ENCODE results near the gene STK31. TPM values are rescaled to one million over a fixed set of nuclear protein-coding genes. Genes with fewer than 3 reads are reported as not detected.
"Not testable (repeated sequence)": the region's sequence is repeated elsewhere in the genome, so short reads cannot be mapped to it uniquely, and the experiment has no call there.

Gene STK31
- total and polyA plus RNA-seq, 10 of the 15 experiments (the other 5 are each of a cell fraction or from before 2014, with no cell fraction given) = 0.08 to 0.49 (median 0.17) TPM; not detected in 1

- in situ Hi-C loops (cut with MboI); FAIRE-seq; RAD21 ChIA-PET (ENCODE audit: unreplicated experiment); CTCF ChIA-PET; H3K27me3 ChIP-seq (replicated peaks in 1 of 2; ENCODE audit: control insufficient read depth in 2 of 2, insufficient read depth in 2 of 2, low read length in 1 of 2); H4K20me1 ChIP-seq (ENCODE audit: control insufficient read depth, insufficient read depth); H3K36me3 ChIP-seq (ENCODE audit: control insufficient read depth in 2 of 2, insufficient read depth in 2 of 2, low read length in 1 of 2); intact Hi-C loops (cut with micrococcal nuclease; ENCODE audit: unreplicated experiment); H3K9ac ChIP-seq (ENCODE audit: control insufficient read depth, insufficient read depth, low read length); H3K9me3 ChIP-seq (replicated peaks; ENCODE audit: control insufficient read depth, insufficient read depth, low read length); SMC1A ChIA-PET (ENCODE audit: uncharacterized antibody, unreplicated experiment); H2AFZ ChIP-seq (ENCODE audit: control insufficient read depth, low read depth, low read length); POLR2A ChIA-PET; H3K79me2 ChIP-seq (ENCODE audit: control insufficient read depth, insufficient read depth, low read length); BruUV-seq (replicated peaks); H3K27ac ChIP-seq (ENCODE audit: control insufficient read depth, insufficient read depth); DNase-seq (ENCODE audit: low read depth, low spot score); ATAC-seq; H3K4me3 ChIP-seq; H3K4me2 ChIP-seq (ENCODE audit: control insufficient read depth, insufficient read depth); H3K4me1 ChIP-seq (ENCODE audit: control insufficient read depth, insufficient read depth, low read length): not testable (repeated sequence)
- WGBS (ENCODE audit: insufficient coverage, insufficient replicate concordance, low lambda C conversion rate, missing lambda C conversion rate) = 18% methylated on average over 8 of the region's 8 CpGs
Observed at GRCh38 chr7:23844837-23845236, 134.8 kb downstream of the STK31 start.

GRCh38 chr7:23852135-23852534 lies 142.1 kb downstream of the STK31 start:
- POLR2A ChIA-PET = no interaction called here
- Histone ChIP-seq H3K4me3 (no peak overlapping the region), H3K4me2 (ENCODE audit: control insufficient read depth, insufficient read depth) (no peak overlapping the region), H3K9me3 (replicated peaks; ENCODE audit: control insufficient read depth, insufficient read depth, low read length) (no peaks in the 10 kb centered on the region), H3K36me3 (ENCODE audit: control insufficient read depth in 2 of 2, insufficient read depth in 2 of 2, low read length in 1 of 2) (no peaks in the 10 kb centered on the region), H4K20me1 (ENCODE audit: control insufficient read depth, insufficient read depth) (no peaks in the 10 kb centered on the region), H2AFZ (ENCODE audit: control insufficient read depth, low read depth, low read length) (no peak overlapping the region), H3K79me2 (ENCODE audit: control insufficient read depth, insufficient read depth, low read length) (no peaks in the 10 kb centered on the region), H3K4me1 (ENCODE audit: control insufficient read depth, insufficient read depth, low read length) (no peaks in the 10 kb centered on the region), H3K27me3 (replicated peaks in 1 of 2; ENCODE audit: control insufficient read depth in 2 of 2, insufficient read depth in 2 of 2, low read length in 1 of 2) (no peaks in the 10 kb centered on the region), H3K9ac (ENCODE audit: control insufficient read depth, insufficient read depth, low read length) (no peak overlapping the region), H3K27ac (ENCODE audit: control insufficient read depth, insufficient read depth) (no peak overlapping the region)
- BruUV-seq (replicated peaks) = no TSS peak
- SMC1A ChIA-PET (ENCODE audit: uncharacterized antibody, unreplicated experiment) = interaction anchor here (1.2 kb wide), 1 partner anchor 11 kb away, joined by 3 read pairs; no protein-coding TSS in a partner anchor
- RAD21 ChIA-PET (ENCODE audit: unreplicated experiment) = no interaction called here
- 4% methylated on average over 1 of the region's 1 CpG for WGBS (ENCODE audit: insufficient coverage, insufficient replicate concordance, low lambda C conversion rate, missing lambda C conversion rate)
- no peak for FAIRE-seq
- in situ Hi-C loops (cut with MboI) = no loop called here
- DNase-seq (ENCODE audit: low read depth, low spot score) = no peak
- CTCF ChIA-PET = no interaction called here
- ATAC-seq = no peak
- TF ChIP-seq CHD2 (IDR thresholded peaks at IDR 0.05; ENCODE audit: borderline replicate concordance, low read depth, low read length) (no peak), ATF3 (IDR thresholded peaks at IDR 0.05; ENCODE audit: borderline replicate concordance, extremely low read depth, low read depth, low read length) (no peak), SIX5 (IDR thresholded peaks at IDR 0.05; ENCODE audit: low read depth, low read length, severe bottlenecking) (no peak), ASH2L (IDR thresholded peaks at IDR 0.05; ENCODE audit: borderline replicate concordance, low read depth) (no peak), TARDBP (IDR thresholded peaks at IDR 0.05; ENCODE audit: borderline replicate concordance) (no peak), TCF3 (IDR thresholded peaks at IDR 0.05; ENCODE audit: borderline replicate concordance, insufficient read depth, low read depth, low read length) (no peak), BMI1 (IDR thresholded peaks at IDR 0.05; ENCODE audit: borderline replicate concordance) (no peak), PRDM15 (CRISPR knock-in tag; IDR thresholded peaks at IDR 0.05) (no peak), POU2F2 (IDR thresholded peaks at IDR 0.05; ENCODE audit: borderline replicate concordance, low read depth, low read length) (no peak), RCOR1 (conservative IDR thresholded peaks at IDR 0.05; ENCODE audit: low read depth, low read length) (no peak), NR2F1 (conservative IDR thresholded peaks at IDR 0.05) (no peak)
- intact Hi-C loops (cut with micrococcal nuclease; ENCODE audit: unreplicated experiment) = no loop called here

Data from GM12878 (cell line).